ENCODE measurements around the gene RNF8.
"Not testable (repeated sequence)": the region's sequence is repeated elsewhere in the genome, so short reads cannot be mapped to it uniquely, and the experiment has no call there.

Gene RNF8

DNA sequence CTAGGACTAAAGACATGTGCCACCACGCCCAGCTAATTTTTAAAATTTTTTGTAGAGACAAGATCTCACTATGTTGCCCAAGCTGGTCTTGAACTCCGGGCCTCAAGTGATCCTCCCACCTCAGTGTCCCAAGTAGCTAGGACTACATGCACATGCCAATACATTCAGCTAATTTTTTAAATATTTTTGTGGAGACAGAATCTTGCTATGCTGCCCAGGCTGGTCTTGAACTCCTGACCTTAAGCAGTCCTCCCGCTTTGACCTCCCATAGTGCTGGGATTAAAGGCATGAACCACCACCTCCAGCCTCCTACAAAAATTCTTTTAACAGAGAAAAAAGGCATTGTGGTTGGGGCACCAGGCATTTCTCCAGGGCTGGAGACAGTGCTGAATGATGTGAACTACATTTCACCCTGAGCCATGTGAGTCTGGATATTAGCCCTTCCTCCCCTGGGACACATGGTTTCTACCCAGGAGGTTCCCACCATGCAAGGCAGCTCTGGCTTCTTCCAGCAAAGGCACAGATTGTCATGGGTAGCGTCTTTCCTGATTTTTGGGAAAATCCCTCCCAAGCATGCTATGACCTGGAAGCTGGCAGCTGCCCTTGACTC lies 42.9 kb downstream of the RNF8 start:
- DNase-seq = no peak
- TF ChIP-seq, protein P1, sequence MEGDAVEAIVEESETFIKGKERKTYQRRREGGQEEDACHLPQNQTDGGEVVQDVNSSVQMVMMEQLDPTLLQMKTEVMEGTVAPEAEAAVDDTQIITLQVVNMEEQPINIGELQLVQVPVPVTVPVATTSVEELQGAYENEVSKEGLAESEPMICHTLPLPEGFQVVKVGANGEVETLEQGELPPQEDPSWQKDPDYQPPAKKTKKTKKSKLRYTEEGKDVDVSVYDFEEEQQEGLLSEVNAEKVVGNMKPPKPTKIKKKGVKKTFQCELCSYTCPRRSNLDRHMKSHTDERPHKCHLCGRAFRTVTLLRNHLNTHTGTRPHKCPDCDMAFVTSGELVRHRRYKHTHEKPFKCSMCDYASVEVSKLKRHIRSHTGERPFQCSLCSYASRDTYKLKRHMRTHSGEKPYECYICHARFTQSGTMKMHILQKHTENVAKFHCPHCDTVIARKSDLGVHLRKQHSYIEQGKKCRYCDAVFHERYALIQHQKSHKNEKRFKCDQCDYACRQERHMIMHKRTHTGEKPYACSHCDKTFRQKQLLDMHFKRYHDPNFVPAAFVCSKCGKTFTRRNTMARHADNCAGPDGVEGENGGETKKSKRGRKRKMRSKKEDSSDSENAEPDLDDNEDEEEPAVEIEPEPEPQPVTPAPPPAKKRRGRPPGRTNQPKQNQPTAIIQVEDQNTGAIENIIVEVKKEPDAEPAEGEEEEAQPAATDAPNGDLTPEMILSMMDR (IDR thresholded peaks at IDR 0.05) = no peak
- H3K9me3 ChIP-seq = no peaks in the 10 kb centered on the region
- H3K27ac ChIP-seq = no peak overlapping the region
- intact Hi-C loops (cut with DNase I; ENCODE audit: low total_unique reads) = no loop called here
- H3K27me3 ChIP-seq = no peaks in the 10 kb centered on the region
- no peaks in the 10 kb centered on the region for H3K4me1 ChIP-seq
- H3K36me3 ChIP-seq = peaks cover 3 to 39% (median 6%) of the 10 kb centered on the region in 3 donors
- no peak overlapping the region for H3K4me3 ChIP-seq

DNA sequence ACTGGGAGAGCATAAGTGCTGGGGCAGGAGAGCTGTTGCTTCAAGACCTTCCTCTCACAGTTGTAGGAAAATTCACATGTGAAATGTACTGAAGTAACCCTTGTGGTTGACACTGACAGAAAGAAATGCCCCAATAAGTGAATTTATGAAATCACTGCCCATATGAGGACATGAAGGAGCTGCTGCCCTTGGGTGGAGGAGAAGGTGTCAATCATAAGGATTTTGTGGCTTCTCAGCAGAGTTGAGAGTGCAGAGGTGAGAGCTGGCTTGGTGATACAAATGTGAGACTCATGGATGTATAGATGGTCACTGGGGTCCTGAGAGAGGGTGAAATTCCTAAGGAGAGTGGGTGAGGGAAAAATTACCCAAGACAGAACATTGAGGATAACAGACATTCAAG lies 45.3 kb downstream of the RNF8 start:
- DNase-seq = no peak
- Histone ChIP-seq H3K36me3 (peaks cover 0 to 14% (median 0%) of the 10 kb centered on the region in 3 donors), H3K27ac (no peak overlapping the region), H3K27me3 (no peaks in the 10 kb centered on the region), H3K9me3 (no peaks in the 10 kb centered on the region), H3K4me3 (no peak overlapping the region), H3K4me1 (no peaks in the 10 kb centered on the region)
- intact Hi-C loops (cut with DNase I; ENCODE audit: low total_unique reads) = no loop called here
- TF ChIP-seq, protein P1 (IDR thresholded peaks at IDR 0.05) = no peak

DNA sequence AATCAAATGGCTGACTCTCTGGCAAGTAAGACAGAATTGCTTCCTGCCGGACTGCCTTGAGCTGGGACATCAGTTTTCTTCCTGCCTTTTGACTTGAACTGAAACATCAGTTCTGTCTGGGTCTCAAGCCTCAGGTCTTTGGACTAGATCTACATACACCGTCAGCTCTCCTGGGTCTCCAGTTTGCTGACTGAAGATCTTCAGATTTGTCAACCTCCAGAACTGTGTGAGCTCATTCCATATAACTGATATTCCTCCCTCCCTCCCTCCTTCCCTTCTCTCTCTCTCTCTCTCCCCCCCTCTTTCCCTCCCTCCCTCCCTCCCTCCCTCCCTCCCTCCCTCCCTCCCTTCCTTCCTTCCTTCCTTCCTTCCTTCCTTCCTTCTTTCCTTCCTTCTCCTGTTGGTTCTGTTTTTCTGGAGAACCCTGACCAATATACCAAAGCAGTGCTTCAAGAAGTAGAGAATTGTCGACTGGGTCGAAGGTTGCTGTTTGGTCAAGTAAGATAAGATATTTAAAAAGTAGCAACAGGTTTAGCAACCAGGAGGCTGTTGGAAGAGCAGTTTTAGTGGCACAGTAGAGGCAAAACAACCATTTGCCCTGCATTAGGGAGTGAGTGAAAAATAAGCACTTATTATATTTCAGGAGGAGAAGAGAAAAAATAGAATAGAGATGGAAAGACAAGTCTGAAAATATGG lies 46.2 kb downstream of the RNF8 start:
- intact Hi-C loops (cut with DNase I; ENCODE audit: low total_unique reads) = loop anchor here (5.0 kb wide), 1 partner anchor 52 kb away; no protein-coding TSS in a partner anchor
- H3K27ac ChIP-seq = no peak overlapping the region
- H3K36me3 ChIP-seq = peaks cover 0 to 6% (median 0%) of the 10 kb centered on the region in 3 donors
- DNase-seq = no peak
- TF ChIP-seq, protein P1 (IDR thresholded peaks at IDR 0.05) = no peak
- H3K9me3 ChIP-seq = no peaks in the 10 kb centered on the region
- no peaks in the 10 kb centered on the region for H3K27me3 ChIP-seq
- no peaks in the 10 kb centered on the region for H3K4me1 ChIP-seq
- H3K4me3 ChIP-seq = no peak overlapping the region

DNA sequence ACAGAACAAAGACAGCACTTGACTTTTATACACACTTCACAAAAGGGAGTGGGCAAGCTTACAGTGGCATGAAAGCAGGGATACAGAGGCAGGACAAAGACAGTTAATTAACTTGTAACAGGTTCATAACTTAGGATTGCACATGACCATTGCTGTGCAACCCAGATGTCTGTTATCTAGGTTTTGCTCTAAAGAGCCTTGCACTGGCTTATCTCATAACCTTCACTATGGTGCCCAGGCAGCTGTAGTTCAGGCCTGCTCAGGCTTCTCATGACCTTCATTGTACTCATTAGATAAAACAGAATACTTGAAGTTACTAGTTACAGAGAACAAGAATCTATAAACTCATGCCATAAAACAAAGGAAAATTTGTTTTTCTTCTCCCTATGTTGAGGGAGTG lies 47.9 kb downstream of the RNF8 start:
- intact Hi-C loops (cut with DNase I; ENCODE audit: low total_unique reads) = loop anchor here (5.0 kb wide), 1 partner anchor 51 kb away; no protein-coding TSS in a partner anchor
- not testable (repeated sequence) for H3K9me3 ChIP-seq, H3K27ac ChIP-seq, H3K36me3 ChIP-seq, H3K27me3 ChIP-seq, H3K4me3 ChIP-seq, H3K4me1 ChIP-seq, DNase-seq

DNA sequence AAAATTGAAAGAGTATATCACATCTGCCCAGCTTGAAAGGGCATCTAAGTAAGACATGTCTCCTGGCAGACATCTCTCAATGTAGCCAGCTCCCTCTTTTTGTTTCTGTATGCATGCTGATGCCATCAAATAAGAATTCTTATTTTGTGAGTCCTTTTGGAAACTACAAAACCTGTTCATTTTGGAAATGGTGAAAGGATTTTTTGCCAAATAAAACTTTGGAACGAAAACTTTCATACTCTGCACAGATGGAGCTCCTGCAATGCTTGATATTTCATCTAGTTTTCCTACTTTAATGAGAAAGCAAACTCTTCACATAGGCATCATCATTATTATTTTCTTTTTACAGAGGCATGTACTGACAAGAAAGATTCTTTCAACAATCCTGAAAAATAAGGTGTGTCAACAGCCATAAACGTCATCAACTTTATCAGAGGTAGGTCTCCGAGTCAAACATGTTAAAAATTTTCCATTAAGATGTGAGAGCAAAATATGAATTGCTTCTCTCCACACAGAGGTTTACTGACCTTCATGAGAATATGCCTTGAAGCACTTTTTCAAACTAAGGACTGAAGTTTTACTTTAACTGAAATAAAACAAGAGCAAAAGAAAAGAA lies 53.1 kb downstream of the RNF8 start:
- Histone ChIP-seq H3K9me3 (no peaks in the 10 kb centered on the region), H3K4me1 (peaks cover 0 to 4% (median 0%) of the 10 kb centered on the region in 4 donors), H3K27me3 (no peaks in the 10 kb centered on the region), H3K27ac (no peak overlapping the region), H3K4me3 (no peak overlapping the region), H3K36me3 (no peaks in the 10 kb centered on the region)
- no peak for DNase-seq
- intact Hi-C loops (cut with DNase I; ENCODE audit: low total_unique reads) = no loop called here
- TF ChIP-seq, protein P1 (IDR thresholded peaks at IDR 0.05) = no peak

DNA sequence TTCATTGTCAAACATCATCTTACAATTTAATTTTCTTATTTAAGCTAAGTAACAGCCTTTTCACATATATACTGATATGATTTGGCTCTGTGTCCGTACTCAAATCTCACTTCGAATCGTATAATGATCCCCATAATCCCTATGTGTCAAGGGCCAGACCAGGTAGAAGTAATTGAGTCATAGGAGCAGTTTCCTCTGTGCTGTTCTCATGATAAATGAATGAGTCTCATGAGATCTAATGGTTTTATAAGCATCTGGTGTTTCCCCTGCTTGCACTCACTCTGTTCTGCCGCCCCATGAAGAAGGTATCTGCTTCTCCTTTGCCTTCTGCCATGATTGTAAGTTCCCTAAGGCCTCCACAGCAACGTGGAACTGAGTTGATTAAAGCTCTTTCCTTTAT lies 54.2 kb downstream of the RNF8 start:
- Histone ChIP-seq H3K9me3 (no peaks in the 10 kb centered on the region), H3K4me1 (peaks cover 0 to 4% (median 0%) of the 10 kb centered on the region in 4 donors), H3K4me3 (no peak overlapping the region), H3K27me3 (no peaks in the 10 kb centered on the region), H3K27ac (no peak overlapping the region), H3K36me3 (no peaks in the 10 kb centered on the region)
- no peak for DNase-seq
- TF ChIP-seq, protein P1 (IDR thresholded peaks at IDR 0.05) = no peak
- intact Hi-C loops (cut with DNase I; ENCODE audit: low total_unique reads) = no loop called here

Measured in tibial artery (tissue), 4 donors.